Activated T-helper 9 cell treated with anti-CD3 and anti-CD28 coated beads, Interleukin-2, amount 50 U/mL, for 16 hours (primary cell): ENCODE results near the gene POU2AF2.
"Not testable (repeated sequence)": the region's sequence is repeated elsewhere in the genome, so short reads cannot be mapped to it uniquely, and the experiment has no call there.

Source experiments
- DNase-seq: peaks from one replicate; pipeline ENCODE4 v3.0.0-alpha.2; 2020; ENCODE audit warnings: low read depth

POU2AF2 gene

DNA sequence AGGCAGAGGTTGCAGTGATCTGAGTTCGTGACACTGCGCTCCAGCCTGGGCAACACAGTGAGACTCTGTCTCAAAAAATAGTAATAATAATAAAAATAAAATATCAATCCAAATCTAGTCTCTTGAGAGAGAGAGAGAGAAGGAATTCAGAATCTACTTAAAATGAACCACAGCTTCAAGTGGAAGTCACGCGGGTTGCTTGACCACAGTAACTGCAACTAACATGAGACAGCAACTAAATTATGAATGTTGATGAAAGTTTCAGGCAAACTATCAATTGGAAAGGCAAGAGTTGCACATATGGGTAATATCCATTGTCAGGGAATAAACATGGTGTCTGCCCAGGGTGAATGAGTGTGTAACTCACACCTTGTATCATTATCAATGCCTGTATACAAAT is 12.5 kb downstream of the POU2AF2 start:
- no peak for DNase-seq

DNA sequence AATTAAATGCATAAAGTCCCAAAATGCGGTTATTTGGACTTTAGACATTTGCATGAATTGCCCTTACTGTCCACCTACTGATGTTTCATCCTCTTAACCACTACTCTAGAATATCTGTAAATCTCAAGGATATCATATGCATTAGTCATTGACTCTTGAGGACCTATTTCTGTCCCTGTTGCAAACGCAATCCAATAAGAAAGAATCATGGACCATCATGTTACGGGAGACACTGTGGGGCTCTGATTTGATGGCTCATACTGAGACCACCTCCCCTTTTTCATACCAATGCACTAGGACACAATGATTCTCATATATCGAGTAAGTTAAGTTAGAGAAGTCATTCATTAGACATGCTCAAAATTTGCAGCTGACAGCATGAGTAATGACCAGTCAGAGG is 14.4 kb downstream of the POU2AF2 start:
- DNase-seq = no peak

DNA sequence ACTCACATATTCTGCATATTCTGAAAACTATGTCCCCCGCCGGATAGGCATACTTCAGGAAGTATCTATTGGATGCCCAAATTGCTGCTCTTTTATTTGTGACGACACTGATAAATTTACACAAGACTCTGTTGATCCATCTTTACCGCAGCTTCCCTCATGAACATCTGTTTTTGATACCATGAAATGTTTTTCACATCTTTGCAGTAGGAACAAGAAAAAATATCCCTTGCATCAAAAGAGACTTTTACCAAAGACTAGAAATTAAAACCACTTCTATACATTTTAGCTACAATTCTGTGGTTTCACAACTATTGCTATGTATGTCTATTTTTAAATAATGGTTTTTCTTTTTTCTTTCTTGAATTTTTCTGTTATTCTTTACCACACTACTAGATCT is 15.3 kb downstream of the POU2AF2 start:
- no peak for DNase-seq

DNA sequence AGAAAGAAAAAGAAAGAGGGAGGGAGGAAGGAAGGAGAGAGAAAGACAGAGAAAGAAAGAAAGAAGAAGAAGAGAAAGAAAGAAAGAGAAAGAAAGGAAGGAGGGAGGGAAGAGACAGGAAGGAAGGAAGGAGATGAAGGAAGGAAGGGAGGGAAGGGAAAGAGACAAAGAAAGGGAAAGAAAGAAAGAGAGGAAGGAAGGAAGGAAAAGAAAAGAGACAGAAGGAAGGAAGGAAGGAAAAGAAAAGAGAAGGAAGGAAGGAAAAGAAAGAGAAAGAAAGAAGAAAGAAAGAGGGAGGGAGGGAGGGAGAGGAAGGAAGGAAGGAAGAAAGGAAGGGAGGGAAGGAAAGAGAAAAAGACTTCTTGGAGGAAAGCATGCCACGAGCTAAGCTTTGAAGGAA is 19.1 kb downstream of the POU2AF2 start:
- DNase-seq = no peak

DNA sequence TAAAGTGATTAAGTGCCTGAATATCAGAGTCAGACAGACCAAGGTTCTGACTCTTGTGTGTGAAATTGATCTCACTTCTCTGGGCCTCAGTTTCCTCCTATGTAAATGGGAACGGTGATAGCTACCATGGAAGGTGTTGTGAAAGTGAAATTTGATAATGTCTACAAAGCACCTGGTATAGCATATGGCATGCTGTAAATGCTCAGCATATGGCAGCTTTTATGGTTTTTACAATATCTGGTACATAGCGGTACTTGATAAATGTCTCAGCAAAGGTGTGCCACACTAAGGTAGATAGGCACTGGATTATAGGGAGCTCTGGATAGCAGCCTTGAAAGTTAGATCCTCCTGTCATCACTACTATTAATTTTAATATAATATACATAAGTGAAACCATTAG is 19.9 kb downstream of the POU2AF2 start:
- DNase-seq = no peak

DNA sequence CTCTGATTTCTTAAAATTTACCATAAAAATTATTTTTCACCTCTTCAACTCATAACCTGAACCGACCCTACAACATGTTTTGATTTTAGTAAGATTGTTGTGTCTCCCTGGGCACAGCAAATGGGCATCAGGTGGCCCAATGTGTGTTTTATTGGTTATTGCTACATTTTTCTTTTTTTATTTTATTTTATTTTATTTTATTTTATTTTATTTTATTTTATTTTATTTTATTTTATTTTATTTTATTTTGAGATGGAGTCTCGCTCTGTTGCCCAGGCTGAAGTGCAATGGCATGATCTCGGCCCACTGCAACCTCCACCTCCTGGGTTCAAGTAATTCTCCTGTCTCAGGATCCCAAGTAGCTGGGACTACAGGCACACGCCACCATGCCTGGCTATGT is 22.8 kb downstream of the POU2AF2 start:
- DNase-seq = not testable (repeated sequence)

DNA sequence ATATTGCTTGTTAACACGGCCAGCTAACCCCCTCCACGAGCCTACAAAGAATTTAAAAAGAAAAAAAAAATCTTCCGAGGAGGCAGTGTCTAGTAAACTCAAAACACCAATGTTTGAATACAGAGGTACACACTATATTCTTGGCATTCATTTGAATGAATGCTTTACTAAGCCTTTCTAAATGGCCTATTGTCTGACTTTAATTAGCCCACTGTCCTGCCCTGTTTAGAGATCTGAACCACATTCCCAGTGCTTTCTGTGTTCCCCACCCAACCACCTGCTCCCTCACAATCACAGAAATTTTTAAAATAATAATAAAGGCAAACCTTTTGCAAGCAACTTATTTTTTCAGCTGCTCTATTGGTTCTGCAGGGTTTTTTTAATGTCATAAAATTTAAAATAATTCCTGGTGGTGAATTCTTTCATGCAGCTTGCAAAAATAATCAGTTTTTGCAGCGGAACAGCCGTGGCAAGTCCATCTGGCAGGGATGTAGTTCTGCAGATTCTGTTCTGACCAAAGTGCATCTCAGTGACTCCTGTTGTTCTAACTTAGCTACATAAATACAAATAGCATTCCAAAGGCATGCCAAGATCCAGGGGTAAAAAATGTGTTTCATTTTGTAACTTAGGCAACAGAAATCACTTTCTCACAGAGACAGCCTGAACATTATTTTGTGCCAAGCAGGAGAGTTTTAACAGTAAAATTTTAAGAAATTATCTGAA is 23.8 kb downstream of the POU2AF2 start:
- no peak for DNase-seq

DNA sequence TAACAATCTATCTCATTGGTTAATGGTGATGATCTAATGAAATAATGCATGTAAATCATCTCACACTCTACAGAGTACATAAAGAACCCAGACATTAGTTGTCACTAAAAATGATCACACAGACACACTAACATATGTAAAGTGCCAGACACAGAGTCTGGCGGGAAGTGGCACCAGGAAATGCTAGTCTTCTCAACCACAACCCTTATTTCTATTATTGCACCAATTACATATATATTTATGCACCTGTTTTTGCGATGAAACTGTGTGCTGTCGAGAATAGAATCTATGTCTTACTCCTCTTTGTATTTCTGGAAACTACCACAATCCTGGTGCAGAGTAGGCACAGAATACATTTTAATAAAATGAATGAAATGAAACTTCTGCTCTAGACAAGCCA is 26.9 kb downstream of the POU2AF2 start:
- no peak for DNase-seq

DNA sequence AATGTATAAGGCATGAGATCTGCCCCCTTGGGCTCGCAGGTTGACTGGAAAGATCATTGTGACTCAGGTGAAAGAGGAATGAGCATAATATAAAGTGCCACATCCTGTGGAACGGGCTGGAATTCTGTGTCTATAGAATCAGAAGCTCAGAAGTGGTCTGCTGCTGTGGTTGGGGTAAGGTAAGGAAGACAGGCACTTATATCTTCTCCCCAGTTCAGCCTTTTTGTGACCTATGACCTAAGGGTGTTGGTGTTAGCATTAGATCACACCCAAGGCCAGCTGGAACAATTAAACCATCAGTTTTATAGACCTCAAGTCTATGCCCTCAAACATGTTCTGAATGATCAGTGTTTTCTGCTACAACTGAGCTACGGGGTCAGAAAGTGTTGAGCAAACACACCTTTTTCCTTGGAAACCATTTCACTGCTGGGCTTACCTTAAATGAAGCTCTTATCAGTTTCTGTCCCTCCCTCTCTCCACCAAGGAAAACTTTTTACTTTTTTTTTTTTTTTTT is 37.1 kb downstream of the POU2AF2 start:
- no peak for DNase-seq

DNA sequence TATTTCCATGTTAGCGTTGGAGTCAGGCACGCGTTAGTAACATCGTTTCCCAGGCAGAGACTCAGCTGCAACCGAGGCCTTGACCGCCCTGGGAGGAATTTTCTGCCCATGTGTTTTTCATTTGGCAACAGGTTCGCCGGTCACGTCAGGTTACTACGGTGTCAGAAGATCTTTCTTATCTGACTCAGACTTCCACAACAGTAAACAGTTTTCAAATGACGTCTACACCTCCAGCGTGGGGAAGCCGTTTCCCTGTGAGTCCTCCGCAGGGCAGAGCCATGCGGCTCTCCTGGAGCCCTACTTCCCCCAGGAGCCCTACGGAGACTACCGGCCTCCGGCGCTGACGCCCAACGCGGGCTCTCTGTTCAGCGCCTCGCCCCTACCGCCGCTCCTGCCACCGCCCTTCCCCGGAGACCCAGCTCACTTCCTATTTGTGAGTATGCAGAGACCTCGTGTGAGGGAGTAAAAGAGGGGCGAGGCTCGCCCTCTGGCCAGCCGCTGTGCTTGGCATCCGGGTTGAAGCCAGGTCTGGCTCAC is 38.5 kb downstream of the POU2AF2 start:
- DNase-seq = no peak

DNA sequence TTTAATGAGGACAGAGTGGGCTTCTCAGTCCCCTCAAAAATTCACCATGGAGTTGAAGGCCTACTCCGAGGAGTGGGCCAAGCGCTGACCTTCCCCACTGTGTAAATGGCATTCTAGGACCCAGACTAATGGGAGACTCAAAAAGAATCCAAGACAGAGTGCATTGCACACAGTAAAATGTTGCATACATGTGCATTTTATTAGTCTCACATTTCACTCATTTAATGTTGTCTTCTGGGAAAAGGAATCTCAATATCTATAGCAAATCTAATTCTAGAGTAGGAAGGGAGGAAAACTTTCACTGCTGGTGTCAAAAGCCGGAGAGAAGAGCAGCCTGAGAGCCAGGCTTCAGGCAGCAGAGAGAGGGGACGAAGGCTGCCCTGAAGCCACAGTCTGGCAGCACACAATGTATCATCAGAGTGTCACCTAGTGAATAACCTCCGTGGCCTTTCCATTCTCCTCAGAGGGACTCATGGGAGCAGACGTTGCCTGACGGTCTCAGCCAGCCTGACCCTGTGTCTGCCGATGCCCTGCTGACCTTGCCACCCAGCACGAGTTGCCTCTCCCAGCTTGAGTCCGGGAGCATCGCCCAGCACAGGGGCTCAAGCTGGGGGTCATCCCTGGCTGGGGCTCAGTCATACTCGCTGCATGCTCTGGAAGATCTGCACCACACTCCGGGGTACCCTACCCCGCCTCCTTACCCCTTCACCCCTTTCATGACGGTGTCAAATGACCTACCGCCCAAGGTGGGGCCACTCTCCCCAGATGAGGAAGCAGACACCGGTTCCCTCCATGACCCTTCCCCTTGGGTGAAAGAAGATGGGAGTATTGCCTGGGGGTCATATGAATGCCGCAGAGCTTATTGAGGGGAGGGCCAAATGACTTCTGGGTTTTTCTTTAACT is 39.9 kb downstream of the POU2AF2 start:
- no peak for DNase-seq

DNA sequence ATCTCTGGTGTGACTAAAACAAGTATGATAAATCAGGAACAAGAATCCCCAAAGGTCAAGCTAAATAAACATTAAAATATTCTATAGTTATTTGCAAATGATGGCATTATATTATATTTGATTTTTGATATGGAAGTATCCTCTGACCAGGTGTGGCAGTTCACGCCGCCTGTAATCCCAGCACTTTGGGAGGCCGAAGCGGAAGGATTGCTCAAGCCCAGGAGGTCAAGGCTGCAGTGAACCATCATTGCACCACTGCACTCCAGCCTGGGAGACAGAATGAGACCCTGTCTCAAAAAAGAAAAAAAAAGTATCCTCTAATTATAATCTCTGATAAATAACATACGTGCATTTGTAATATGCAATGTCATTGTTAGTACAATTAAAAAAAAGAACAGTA is 46.2 kb downstream of the POU2AF2 start:
- DNase-seq = no peak

DNA sequence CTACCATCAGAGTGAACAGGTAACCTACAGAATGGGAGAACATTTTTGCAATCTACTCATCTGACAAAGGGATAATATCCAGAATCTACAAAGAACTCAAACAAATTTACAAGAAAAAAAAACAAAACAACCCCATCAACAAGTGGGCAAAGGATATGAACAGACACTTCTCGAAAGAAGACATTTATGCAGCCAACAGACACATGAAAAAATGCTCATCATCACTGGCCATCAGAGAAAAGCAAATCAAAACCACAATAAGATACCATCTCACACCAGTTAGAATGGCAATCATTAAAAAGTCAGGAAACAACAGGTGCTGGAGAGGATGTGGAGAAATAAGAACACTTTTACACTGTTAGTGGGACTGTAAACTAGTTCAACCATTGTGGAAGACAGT is 46.9 kb downstream of the POU2AF2 start:
- not testable (repeated sequence) for DNase-seq

DNA sequence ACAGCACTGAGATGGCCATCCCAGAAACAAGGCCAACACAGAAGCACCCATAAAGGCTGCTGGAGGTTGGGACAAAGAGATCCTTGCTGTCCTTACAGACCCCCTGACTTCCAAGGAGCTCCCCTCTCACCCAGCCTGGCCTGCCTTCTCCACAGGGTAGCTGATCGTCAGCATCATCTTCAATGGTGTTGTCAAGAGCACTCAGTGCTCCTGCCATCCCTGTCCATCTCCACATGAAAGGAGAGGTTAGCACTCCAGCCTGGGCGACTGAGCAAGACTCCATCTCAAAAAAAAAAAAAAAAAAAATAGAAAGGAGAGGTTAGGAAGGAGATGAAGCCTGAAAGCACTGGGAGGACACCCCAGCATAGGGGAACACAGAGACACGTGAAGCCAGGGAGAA is 50.7 kb downstream of the POU2AF2 start:
- DNase-seq = no peak

DNA sequence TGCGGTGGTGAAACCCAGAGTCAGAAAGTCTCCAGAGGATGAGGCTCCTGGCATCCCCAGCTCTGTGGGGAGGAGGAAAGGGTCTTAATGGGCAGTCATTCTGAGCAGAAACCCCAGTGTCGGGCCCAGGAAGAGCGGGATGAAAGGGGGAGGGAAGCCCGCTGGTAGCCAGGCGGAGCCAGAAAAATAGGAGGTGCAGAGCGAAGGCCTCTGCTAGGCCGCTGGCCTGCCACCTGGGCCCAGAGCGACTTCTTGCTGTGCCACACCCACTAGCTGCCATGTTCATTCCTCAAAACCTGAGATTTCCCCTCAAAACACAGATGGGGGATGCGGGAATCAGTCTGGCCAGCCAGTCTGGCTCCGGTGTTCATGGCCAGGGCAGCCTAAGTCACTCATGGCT is 52.2 kb downstream of the POU2AF2 start:
- no peak for DNase-seq

DNA sequence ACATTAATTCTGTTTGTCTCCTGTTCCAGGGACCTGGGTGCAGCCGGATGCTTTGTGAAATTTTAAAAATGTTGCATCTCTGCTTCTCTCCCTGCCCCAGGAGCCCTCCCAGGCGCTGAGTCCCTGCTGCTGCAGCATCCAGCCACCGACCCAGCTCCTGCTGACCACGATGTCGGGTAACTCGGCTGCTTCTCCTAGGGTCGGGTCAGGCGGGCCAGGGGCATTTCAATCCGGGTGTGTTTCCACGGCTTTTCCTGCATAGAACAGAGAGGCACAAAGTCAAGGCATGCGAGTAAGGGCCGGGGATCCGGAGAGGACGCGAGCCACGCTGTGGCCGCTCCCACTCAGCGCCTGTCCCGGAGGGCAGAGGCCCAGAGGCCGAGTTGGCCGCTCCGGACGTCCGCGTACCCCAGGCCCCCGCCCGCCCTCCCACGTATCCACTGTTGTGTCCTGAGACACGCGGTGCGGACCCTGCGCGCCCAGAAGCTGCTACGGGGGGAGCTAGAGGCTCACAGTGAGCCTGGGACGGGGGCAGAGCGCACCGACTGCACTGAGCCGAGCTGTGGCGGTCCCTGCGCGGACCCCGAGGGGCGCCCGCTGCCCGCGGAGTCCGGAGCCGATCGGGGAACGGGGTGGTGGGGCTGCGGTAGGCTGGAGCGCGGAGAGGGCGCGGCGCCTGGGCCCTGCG is 53.0 kb downstream of the POU2AF2 start, which contains the start of gene POU2AF3:
POU2AF3 (plus strand) TSS at position 134 of the 688 bp plus-strand sequence; CDS start at position 170, 36 bp downstream.
- DNase-seq = no peak

DNA sequence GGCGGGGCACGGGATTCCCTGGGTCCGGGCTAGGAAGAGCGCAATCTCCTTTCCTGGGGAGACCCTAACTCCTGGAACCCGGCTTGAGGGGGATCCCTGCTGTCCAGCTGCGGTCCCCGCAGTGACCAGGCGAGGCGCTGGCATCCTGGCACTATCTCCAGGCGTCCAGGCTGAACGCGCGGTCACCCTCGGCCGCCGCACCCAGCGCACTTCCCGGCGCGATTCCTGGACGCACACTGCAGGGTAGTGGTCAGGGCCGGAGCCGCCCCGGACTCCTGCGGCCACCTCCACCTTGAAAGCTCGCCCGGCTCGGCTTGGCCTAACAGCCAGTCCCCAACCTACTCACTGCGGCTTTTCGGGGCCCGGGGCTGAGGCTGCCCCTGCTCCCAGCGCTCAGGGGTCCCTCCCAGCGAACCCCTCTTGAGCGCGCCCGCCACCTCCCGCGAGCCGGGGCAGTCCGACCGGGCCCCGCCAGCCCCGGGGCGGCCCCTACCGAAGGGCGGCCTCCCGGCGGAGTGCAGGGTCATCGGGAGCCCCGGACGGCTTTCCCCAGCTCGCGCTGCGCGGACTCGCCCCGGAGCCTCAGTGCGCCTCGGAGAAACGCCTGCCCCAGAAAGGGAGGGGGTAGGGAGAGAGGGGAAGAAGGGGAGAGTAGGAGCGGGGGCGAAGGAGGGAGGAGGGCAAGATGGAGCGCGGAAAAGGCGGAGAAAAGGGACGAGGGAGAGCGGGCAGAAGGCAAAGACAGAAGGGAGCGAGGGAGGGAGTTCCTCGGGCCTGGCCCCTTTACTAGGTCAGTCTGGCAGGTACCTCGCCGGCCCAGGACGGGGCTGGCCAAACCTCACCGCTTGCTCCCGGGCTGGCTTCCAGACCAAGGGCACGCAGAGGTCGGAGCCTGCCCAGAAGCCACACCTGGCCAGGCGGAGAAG is 53.8 kb downstream of the POU2AF2 start:
- DNase-seq = no peak

DNA sequence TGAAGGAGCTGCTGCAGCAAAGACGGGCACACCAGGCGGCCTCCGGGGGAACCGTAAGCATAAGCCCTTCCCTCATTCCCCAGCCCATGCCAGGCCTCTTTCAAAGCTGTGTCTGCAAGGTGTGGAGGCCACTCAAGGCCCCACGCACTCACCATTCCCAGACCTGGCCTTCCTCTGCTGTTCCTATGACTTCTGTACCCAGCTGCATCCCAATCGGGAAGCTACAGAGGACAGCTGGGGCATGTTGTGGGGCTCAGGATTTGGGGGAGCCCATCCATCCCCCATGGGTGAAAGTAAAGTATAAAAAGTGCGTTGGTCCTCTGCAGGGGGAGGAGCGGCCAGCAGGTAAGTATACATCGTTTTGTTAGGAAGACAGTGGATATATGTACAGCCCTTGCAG is 55.0 kb downstream of the POU2AF2 start:
- DNase-seq = no peak

DNA sequence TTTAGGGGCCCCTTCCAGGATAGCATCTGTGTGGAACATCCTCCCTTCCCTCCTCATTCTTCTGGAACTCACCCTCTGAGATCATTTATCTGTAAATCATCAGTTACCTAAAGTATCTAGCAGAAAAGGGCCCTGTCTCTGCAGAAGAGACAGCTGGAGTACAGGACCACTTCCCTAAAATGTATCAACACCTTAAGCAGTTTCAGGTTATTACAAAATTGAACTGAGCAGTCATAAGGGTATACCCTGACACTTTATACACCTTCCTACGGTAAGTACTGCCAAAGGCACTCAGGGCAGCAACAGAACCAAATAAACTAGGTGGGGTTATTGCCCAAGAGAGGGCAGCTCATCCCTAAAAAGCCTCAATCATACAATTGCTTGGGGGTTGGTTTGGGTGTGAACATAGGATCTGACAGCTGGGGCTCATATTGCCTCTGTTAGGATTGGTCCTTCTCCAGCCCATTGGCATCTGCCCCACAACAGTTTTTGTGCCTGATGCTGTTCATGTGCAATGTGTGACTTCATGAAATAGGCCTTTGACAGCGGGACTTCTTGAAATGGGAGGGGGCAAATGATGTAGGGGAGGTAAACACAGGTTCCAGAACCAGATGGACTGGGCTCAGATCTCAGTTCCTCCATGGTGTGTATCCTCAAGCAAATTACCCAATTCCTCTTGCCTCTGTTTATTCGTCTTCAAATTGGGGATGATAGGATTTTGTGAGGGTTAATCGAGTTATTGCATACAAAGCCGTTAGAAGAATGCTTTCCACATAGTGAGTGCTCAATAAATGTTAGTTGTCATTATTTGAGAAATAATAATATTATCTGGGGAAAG is 55.7 kb downstream of the POU2AF2 start:
- DNase-seq = no peak

DNA sequence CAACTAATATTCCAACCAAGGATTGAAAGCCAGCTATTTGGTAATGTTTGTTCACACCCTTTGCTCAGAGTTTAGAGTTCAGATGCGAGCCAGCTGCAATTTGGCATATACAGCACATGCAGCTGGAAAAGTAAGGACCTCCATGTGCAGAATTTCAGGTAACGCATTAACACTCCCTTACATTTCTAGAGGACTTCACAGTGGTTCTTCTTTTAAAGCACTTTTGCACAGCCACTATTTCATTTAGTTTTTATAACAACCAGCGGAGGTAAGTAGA is 56.3 kb downstream of the POU2AF2 start:
- no peak for DNase-seq
